Measurements from ENCODE around the gene NKX3-2.

DNA sequence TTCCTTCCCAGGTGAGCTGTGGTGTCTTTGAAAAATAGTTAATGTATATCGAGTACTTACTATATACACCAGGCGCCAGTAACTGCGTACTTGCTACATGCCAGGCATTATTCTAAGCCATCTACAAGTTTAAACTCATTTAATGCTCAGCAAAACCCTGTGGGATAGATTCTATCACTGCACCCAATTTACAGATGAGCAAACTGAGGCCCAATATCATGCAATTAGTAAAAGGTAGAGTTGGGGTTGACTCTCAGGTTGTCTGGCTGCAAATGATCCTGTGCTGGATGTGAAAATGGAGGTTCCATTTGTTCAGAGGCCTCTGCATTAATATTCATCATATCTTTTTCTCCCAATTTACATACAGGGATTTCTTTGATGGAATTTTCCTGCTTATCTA is 17.6 kb downstream of the NKX3-2 start:
- TF ChIP-seq, protein P1, sequence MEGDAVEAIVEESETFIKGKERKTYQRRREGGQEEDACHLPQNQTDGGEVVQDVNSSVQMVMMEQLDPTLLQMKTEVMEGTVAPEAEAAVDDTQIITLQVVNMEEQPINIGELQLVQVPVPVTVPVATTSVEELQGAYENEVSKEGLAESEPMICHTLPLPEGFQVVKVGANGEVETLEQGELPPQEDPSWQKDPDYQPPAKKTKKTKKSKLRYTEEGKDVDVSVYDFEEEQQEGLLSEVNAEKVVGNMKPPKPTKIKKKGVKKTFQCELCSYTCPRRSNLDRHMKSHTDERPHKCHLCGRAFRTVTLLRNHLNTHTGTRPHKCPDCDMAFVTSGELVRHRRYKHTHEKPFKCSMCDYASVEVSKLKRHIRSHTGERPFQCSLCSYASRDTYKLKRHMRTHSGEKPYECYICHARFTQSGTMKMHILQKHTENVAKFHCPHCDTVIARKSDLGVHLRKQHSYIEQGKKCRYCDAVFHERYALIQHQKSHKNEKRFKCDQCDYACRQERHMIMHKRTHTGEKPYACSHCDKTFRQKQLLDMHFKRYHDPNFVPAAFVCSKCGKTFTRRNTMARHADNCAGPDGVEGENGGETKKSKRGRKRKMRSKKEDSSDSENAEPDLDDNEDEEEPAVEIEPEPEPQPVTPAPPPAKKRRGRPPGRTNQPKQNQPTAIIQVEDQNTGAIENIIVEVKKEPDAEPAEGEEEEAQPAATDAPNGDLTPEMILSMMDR (IDR thresholded peaks at IDR 0.05), result no peak
- TF ChIP-seq POLR2A (IDR thresholded peaks at IDR 0.05), result no peak
